ENCODE results near the gene STRA8. TPM values are rescaled to one million over a fixed set of nuclear protein-coding genes. Genes with fewer than 3 reads are reported as not detected.

STRA8 gene
- total RNA-seq, 1 donor from 2014 or later: not detected

- no peak overlapping the region for H3K4me3 ChIP-seq
- H3K27me3 ChIP-seq (ENCODE audit: low read depth): no peaks in the 10 kb centered on the region
- H3K4me1 ChIP-seq: peaks cover 27% of the 10 kb centered on the region
- TF ChIP-seq CTCF (IDR thresholded peaks at IDR 0.05; ENCODE audit: borderline replicate concordance): no peak
- H3K27ac ChIP-seq (replicated peaks): no peak overlapping the region
- intact Hi-C loops (cut with micrococcal nuclease): no loop called here
- peaks cover 50% of the 10 kb centered on the region for H3K36me3 ChIP-seq
- no peaks in the 10 kb centered on the region for H3K9me3 ChIP-seq (replicated peaks)
- DNase-seq: no peak
Observed at GRCh38 chr7:135204876-135205275, 28.8 kb upstream of the STRA8 start.

GRCh38 chr7:135205850-135206249, 27.8 kb upstream of the STRA8 start:
- Histone ChIP-seq H3K27me3 (ENCODE audit: low read depth) (no peaks in the 10 kb centered on the region), H3K36me3 (peaks cover 50% of the 10 kb centered on the region), H3K27ac (replicated peaks) (no peak overlapping the region), H3K4me1 (peaks cover 31% of the 10 kb centered on the region), H3K4me3 (no peak overlapping the region), H3K9me3 (replicated peaks) (no peaks in the 10 kb centered on the region)
- intact Hi-C loops (cut with micrococcal nuclease): no loop called here
- DNase-seq: no peak
- TF ChIP-seq CTCF (IDR thresholded peaks at IDR 0.05; ENCODE audit: borderline replicate concordance): no peak

- no peak for DNase-seq
- peaks cover 44% of the 10 kb centered on the region for H3K36me3 ChIP-seq
- no peaks in the 10 kb centered on the region for H3K9me3 ChIP-seq (replicated peaks)
- no peak overlapping the region for H3K27ac ChIP-seq (replicated peaks)
- H3K27me3 ChIP-seq (ENCODE audit: low read depth): no peaks in the 10 kb centered on the region
- peaks cover 30% of the 10 kb centered on the region for H3K4me1 ChIP-seq
- TF ChIP-seq CTCF (IDR thresholded peaks at IDR 0.05; ENCODE audit: borderline replicate concordance): no peak
- no peak overlapping the region for H3K4me3 ChIP-seq
- intact Hi-C loops (cut with micrococcal nuclease): no loop called here
Observed at GRCh38 chr7:135206941-135207391, 26.7 kb upstream of the STRA8 start.

GRCh38 chr7:135207406-135208101, 26.1 kb upstream of the STRA8 start:
- no peak overlapping the region for H3K4me3 ChIP-seq
- peaks cover 33% of the 10 kb centered on the region for H3K4me1 ChIP-seq
- peaks cover 41% of the 10 kb centered on the region for H3K36me3 ChIP-seq
- no peaks in the 10 kb centered on the region for H3K27me3 ChIP-seq (ENCODE audit: low read depth)
- no peak for DNase-seq
- H3K27ac ChIP-seq (replicated peaks): no peak overlapping the region
- intact Hi-C loops (cut with micrococcal nuclease): no loop called here
- no peak for TF ChIP-seq CTCF (IDR thresholded peaks at IDR 0.05; ENCODE audit: borderline replicate concordance)
- H3K9me3 ChIP-seq (replicated peaks): no peaks in the 10 kb centered on the region

- TF ChIP-seq CTCF (IDR thresholded peaks at IDR 0.05; ENCODE audit: borderline replicate concordance): no peak
- H3K4me1 ChIP-seq: peaks cover 28% of the 10 kb centered on the region
- intact Hi-C loops (cut with micrococcal nuclease): no loop called here
- no peaks in the 10 kb centered on the region for H3K27me3 ChIP-seq (ENCODE audit: low read depth)
- DNase-seq: no peak
- H3K9me3 ChIP-seq (replicated peaks): no peaks in the 10 kb centered on the region
- H3K36me3 ChIP-seq: peaks cover 34% of the 10 kb centered on the region
- no peak overlapping the region for H3K27ac ChIP-seq (replicated peaks)
- no peak overlapping the region for H3K4me3 ChIP-seq
Observed at GRCh38 chr7:135208102-135208793, 25.4 kb upstream of the STRA8 start.

Data from left ventricle myocardium inferior (tissue), 1 donor.